Mucosa of stomach (tissue), 1 donor: ENCODE results near the gene C10orf71.

ENCODE experiments used
- H3K27me3 ChIP-seq: one replicate; pipeline ENCODE4 v1.7.0; 2013; ENCODE audit warnings: mild to moderate bottlenecking, low read length; ENCODE audit not compliant: control insufficient read depth, insufficient read depth
- H3K36me3 ChIP-seq: one replicate; pipeline ENCODE4 v1.7.0; 2013; ENCODE audit warnings: low read length; ENCODE audit not compliant: control insufficient read depth, insufficient read depth
- H3K4me1 ChIP-seq: one replicate; pipeline ENCODE4 v1.7.0; 2013; ENCODE audit warnings: mild to moderate bottlenecking, low read length; ENCODE audit not compliant: control insufficient read depth, insufficient read depth
- H3K4me3 ChIP-seq: one replicate; pipeline ENCODE4 v1.7.0; 2013; ENCODE audit warnings: low read length
- H3K9ac ChIP-seq: one replicate; pipeline ENCODE4 v1.7.0; 2013; ENCODE audit warnings: mild to moderate bottlenecking, low read length, moderate library complexity
- H3K9me3 ChIP-seq: one replicate; pipeline ENCODE4 v1.7.0; 2013; ENCODE audit warnings: mild to moderate bottlenecking, low read length, moderate library complexity; ENCODE audit not compliant: control insufficient read depth
- donor health status: Pancreatic carcinoma.

The C10orf71 gene

GRCh38 chr10:49325131-49325915, 26.4 kb downstream of the C10orf71 start:
- H3K36me3 ChIP-seq = no peaks in the 10 kb centered on the region

GRCh38 chr10:49325916-49326783, 27.2 kb downstream of the C10orf71 start:
- Histone ChIP-seq H3K9ac (no peak overlapping the region), H3K9me3 (no peaks in the 10 kb centered on the region), H3K4me1 (no peaks in the 10 kb centered on the region), H3K36me3 (no peaks in the 10 kb centered on the region), H3K4me3 (no peak overlapping the region), H3K27me3 (no peaks in the 10 kb centered on the region)

More at GRCh38 chr10:49325131-49325915, 26.4 kb downstream of the C10orf71 start:
- H3K4me1 ChIP-seq = no peaks in the 10 kb centered on the region
- no peaks in the 10 kb centered on the region for H3K27me3 ChIP-seq
- no peak overlapping the region for H3K9ac ChIP-seq
- H3K9me3 ChIP-seq = no peaks in the 10 kb centered on the region
- no peak overlapping the region for H3K4me3 ChIP-seq

- Histone ChIP-seq H3K27me3 (no peaks in the 10 kb centered on the region), H3K36me3 (no peaks in the 10 kb centered on the region), H3K4me1 (no peaks in the 10 kb centered on the region), H3K4me3 (no peak overlapping the region), H3K9ac (no peak overlapping the region), H3K9me3 (no peaks in the 10 kb centered on the region)
These were observed 28.3 kb downstream of the C10orf71 start for GRCh38 chr10:49327036-49327813.

GRCh38 chr10:49328401-49329145, 29.6 kb downstream of the C10orf71 start:
- Histone ChIP-seq H3K4me3 (no peak overlapping the region), H3K27me3 (peaks cover under 1% of the 10 kb centered on the region), H3K9me3 (no peaks in the 10 kb centered on the region), H3K4me1 (no peaks in the 10 kb centered on the region), H3K9ac (no peak overlapping the region), H3K36me3 (no peaks in the 10 kb centered on the region)

GRCh38 chr10:49329146-49329505, 30.2 kb downstream of the C10orf71 start:
- H3K36me3 ChIP-seq = no peaks in the 10 kb centered on the region
- H3K4me3 ChIP-seq = no peak overlapping the region
- H3K9ac ChIP-seq = no peak overlapping the region
- peaks cover 4% of the 10 kb centered on the region for H3K27me3 ChIP-seq
- H3K9me3 ChIP-seq = no peaks in the 10 kb centered on the region
- no peaks in the 10 kb centered on the region for H3K4me1 ChIP-seq

GRCh38 chr10:49330127-49330665, 31.2 kb downstream of the C10orf71 start:
- Histone ChIP-seq H3K9me3 (no peaks in the 10 kb centered on the region), H3K4me3 (no peak overlapping the region), H3K36me3 (no peaks in the 10 kb centered on the region), H3K9ac (no peak overlapping the region), H3K27me3 (peaks cover 4% of the 10 kb centered on the region), H3K4me1 (no peaks in the 10 kb centered on the region)

- Histone ChIP-seq H3K36me3 (no peaks in the 10 kb centered on the region), H3K27me3 (peaks cover 4% of the 10 kb centered on the region), H3K4me1 (no peaks in the 10 kb centered on the region), H3K4me3 (no peak overlapping the region), H3K9me3 (no peaks in the 10 kb centered on the region), H3K9ac (no peak overlapping the region)
These were observed 32.5 kb downstream of the C10orf71 start for GRCh38 chr10:49331431-49331830.

- Histone ChIP-seq H3K36me3 (no peaks in the 10 kb centered on the region), H3K27me3 (peaks cover 4% of the 10 kb centered on the region), H3K4me3 (no peak overlapping the region), H3K9ac (no peak overlapping the region), H3K9me3 (no peaks in the 10 kb centered on the region), H3K4me1 (no peaks in the 10 kb centered on the region)
These were observed 33.4 kb downstream of the C10orf71 start for GRCh38 chr10:49332333-49332732.

- Histone ChIP-seq H3K9me3 (no peaks in the 10 kb centered on the region), H3K4me1 (no peaks in the 10 kb centered on the region), H3K27me3 (peaks cover 4% of the 10 kb centered on the region), H3K36me3 (no peaks in the 10 kb centered on the region), H3K4me3 (no peak overlapping the region), H3K9ac (no peak overlapping the region)
These were observed 33.8 kb downstream of the C10orf71 start for GRCh38 chr10:49332768-49333167.

- no peaks in the 10 kb centered on the region for H3K4me1 ChIP-seq
- H3K36me3 ChIP-seq = no peaks in the 10 kb centered on the region
- H3K4me3 ChIP-seq = no peak overlapping the region
- no peaks in the 10 kb centered on the region for H3K9me3 ChIP-seq
- no peak overlapping the region for H3K9ac ChIP-seq
- peaks cover 4% of the 10 kb centered on the region for H3K27me3 ChIP-seq
These were observed 34.2 kb downstream of the C10orf71 start for GRCh38 chr10:49333192-49333591.

GRCh38 chr10:49334964-49335363, 36.0 kb downstream of the C10orf71 start:
- H3K4me1 ChIP-seq = no peaks in the 10 kb centered on the region
- H3K27me3 ChIP-seq = peaks cover 4% of the 10 kb centered on the region
- no peaks in the 10 kb centered on the region for H3K36me3 ChIP-seq
- no peak overlapping the region for H3K4me3 ChIP-seq
- H3K9me3 ChIP-seq = no peaks in the 10 kb centered on the region
- no peak overlapping the region for H3K9ac ChIP-seq
